DOHH2 (cell line): ENCODE measurements around the gene MED27.

ENCODE experiments used
- EZH2phosphoT487 ChIP-seq: fragments of 200-600 bp; sonication (generic); IDR thresholded peaks from 2 replicates; pipeline ENCODE4 v1.6.1; 2017; ENCODE audit warnings: borderline replicate concordance, mild to moderate bottlenecking, antibody characterized with exemption, low read length, moderate library complexity, mixed read lengths
- TF ChIP-seq, protein P1 (sequence below): fragments of 200-600 bp; sonication (generic); IDR thresholded peaks from one replicate; pipeline ENCODE4 v1.5.1; 2014; ENCODE audit warnings: antibody characterized with exemption, mild to moderate bottlenecking, low read depth, low read length; ENCODE audit not compliant: poor library complexity, severe bottlenecking

DNA sequence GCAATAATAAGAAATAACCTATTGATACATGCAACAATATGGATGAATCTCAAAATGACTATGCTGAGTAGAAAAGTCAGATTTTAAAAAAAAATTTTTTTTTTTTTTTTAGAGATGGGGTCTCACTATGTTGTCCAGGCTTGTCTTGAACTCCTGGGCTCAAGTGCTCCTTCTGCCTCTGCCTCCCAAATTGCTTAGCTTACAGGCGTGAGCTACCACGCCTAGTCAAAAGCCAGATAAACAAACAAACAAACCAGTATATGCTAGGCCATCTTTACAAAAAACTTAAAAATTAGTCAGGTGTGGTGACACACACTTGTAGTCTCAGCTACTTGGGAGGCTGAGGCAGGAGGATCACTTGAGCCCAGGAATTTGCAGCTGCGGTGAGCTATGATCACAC lies 79.0 kb downstream of the MED27 start:
- TF ChIP-seq, protein P1, sequence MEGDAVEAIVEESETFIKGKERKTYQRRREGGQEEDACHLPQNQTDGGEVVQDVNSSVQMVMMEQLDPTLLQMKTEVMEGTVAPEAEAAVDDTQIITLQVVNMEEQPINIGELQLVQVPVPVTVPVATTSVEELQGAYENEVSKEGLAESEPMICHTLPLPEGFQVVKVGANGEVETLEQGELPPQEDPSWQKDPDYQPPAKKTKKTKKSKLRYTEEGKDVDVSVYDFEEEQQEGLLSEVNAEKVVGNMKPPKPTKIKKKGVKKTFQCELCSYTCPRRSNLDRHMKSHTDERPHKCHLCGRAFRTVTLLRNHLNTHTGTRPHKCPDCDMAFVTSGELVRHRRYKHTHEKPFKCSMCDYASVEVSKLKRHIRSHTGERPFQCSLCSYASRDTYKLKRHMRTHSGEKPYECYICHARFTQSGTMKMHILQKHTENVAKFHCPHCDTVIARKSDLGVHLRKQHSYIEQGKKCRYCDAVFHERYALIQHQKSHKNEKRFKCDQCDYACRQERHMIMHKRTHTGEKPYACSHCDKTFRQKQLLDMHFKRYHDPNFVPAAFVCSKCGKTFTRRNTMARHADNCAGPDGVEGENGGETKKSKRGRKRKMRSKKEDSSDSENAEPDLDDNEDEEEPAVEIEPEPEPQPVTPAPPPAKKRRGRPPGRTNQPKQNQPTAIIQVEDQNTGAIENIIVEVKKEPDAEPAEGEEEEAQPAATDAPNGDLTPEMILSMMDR, result no peak
- no peak for TF ChIP-seq EZH2phosphoT487
